LNCaP clone FGC (cell line): Measurements from ENCODE around the gene PLAC9.

Source experiments
- DNase-seq: peaks from one replicate; pipeline ENCODE4 v3.0.0-alpha.2; 2011; ENCODE audit warnings: low read depth
- H3K4me3 ChIP-seq: 2 replicates; pipeline ENCODE4 v1.5.1; 2011; ENCODE audit warnings: mild to moderate bottlenecking, low read depth, low read length, control low read depth
- TF ChIP-seq, protein P1 (sequence below): IDR thresholded peaks from 2 replicates; pipeline ENCODE4 v1.5.1; 2012; ENCODE audit warnings: mild to moderate bottlenecking; ENCODE audit not compliant: control insufficient read depth, insufficient read depth; ENCODE audit errors: extremely low read depth

The PLAC9 gene

DNA sequence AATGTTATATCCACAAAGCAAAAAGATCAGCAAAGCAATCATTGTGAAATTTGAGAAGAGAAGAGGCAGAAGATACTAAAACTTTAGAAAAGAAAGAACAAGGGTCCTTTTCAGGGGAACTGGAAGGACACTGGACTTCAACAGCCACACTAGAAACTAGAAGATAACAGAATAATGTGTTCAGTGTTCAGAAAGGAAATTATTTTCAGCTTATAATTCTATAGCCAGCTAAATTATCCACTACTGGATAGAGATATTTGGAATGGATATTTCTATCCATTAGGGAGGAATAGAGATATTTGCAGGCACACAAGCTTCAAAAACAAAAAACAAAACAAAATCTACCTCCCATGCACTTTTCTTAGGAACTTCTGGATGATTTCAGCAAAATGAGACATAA is 60.0 kb downstream of the PLAC9 start:
- no peak for DNase-seq
- no peak overlapping the region for H3K4me3 ChIP-seq
- TF ChIP-seq, protein P1, sequence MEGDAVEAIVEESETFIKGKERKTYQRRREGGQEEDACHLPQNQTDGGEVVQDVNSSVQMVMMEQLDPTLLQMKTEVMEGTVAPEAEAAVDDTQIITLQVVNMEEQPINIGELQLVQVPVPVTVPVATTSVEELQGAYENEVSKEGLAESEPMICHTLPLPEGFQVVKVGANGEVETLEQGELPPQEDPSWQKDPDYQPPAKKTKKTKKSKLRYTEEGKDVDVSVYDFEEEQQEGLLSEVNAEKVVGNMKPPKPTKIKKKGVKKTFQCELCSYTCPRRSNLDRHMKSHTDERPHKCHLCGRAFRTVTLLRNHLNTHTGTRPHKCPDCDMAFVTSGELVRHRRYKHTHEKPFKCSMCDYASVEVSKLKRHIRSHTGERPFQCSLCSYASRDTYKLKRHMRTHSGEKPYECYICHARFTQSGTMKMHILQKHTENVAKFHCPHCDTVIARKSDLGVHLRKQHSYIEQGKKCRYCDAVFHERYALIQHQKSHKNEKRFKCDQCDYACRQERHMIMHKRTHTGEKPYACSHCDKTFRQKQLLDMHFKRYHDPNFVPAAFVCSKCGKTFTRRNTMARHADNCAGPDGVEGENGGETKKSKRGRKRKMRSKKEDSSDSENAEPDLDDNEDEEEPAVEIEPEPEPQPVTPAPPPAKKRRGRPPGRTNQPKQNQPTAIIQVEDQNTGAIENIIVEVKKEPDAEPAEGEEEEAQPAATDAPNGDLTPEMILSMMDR, result no peak

DNA sequence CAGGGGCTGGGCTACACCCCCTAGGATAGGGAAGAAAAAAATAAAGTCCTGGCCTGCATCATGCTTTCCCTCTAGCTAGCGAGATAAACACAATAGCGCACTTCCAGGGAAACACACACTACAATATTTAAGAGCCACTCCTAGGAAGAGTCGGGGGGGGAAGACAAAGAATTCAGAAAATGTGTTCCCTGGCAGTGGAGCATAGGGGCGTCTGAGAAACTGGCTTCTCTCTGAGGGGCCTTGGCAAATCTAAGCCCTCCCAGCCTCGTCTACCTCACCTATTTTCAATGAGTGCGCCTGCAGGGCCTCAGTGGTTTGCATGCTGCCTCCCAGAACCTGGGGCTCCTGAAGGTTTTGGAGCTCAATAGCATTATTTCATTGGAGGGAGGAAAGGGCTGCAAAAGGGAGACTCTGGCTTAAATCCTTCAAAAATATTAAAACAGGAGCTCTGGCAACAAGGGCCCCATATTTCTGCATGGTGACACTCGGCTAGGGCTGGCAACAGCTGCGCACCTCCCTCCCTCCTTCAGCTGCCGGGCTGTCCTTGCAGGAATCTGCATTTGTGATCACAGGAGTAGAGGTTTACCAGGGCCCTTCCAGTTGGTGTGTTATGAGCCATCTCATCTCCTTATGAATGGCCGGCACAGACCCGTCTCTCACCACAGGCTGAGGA is 62.0 kb downstream of the PLAC9 start:
- no peak for DNase-seq
- no peak overlapping the region for H3K4me3 ChIP-seq
- TF ChIP-seq, protein P1, result no peak
